GM11168 (cell line): Measurements from ENCODE around the gene MRFAP1.

ENCODE experiments used
- in situ Hi-C: fragments of 300-500 bp; cut with MboI; formaldehyde crosslinking; loops from one replicate; pipeline ENCODE4 v1.12.0; 2022; ENCODE audit warnings: low sequenced_read_pairs; ENCODE audit not compliant: unreplicated experiment

MRFAP1 gene

GRCh38 chr4:6640292-6641163 lies at the start of gene MRFAP1:
MRFAP1 (plus strand) TSS chr4:6640685; CDS start chr4:6640863, 178 bp downstream.
- in situ Hi-C loops, result no loop called here

- in situ Hi-C loops, result no loop called here
Observed at GRCh38 chr4:6591313-6591712, 49.2 kb upstream of the MRFAP1 start.

- in situ Hi-C loops, result no loop called here
Observed at GRCh38 chr4:6591781-6592180, 48.7 kb upstream of the MRFAP1 start.

DNA sequence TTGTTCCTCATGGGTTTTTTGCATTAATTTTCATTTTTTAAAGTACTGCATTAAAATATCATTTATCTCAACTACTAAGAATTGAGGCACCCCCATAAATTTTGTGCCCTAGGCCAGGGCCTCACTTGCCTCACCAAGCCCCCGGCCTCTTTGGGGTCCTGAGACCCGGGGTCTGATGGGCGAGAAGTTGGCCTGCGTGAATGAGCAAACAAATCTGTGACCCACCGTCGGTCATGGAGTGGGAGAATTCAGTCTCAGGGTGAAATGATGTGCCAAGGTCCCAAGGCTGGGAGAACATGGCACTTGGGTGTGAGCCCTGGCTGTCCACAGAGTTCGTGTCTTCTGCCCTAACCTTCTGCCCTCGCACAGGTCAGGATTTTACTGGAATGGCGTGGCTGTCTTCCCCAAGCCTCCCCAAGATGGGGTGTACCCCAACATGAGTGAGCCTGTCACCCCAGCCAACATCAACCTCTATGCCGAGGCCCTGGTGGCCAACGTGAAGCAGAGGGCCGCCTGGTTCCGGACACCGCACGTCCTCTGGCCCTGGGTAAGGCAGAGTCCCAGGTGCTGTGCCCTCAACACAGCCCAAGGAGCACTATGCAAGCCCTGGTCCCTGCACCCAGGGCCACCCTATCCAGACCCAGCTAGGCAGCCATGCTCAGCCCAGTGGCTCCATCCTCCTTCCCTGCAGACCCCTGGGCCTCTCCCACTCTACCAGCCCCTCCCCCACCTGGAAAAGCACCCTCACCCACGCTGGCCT lies 47.5 kb upstream of the MRFAP1 start:
- in situ Hi-C loops, result no loop called here

- in situ Hi-C loops, result no loop called here
Observed at GRCh38 chr4:6594341-6594740, 46.1 kb upstream of the MRFAP1 start.

- in situ Hi-C loops, result no loop called here
Observed at GRCh38 chr4:6594826-6595355, 45.6 kb upstream of the MRFAP1 start.

DNA sequence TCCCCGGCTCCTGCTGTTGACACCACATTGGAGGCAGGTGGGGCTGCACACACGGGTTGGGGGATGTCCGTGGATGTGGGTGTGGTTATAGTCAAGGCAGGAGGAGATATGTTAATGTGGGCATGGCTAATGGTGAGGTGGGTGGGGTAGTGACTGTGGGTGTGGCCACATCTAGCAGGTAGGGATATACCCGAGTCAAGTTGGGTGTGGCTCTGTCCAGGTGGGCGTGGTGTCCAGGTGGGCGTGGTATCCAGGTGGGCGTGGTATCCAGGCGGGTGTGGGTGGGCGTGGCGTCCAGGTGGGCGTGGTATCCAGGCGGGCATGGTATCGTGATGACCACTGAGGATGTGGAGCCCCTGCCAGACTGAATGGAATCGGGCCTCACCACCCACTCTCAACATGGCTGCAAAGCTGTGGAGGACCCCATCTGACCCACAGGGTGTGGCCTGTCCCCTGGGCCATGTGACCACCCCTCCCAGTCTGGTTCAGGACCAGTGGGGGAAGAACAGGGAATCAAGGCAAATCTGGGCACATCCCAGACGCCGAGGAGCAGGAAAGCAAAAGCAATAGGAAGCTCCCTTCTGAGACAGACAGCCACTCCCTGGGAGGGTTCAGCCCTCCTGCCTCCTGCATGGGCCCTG lies 44.5 kb upstream of the MRFAP1 start:
- in situ Hi-C loops, result no loop called here

- in situ Hi-C loops, result no loop called here
Observed at GRCh38 chr4:6596948-6597347, 43.5 kb upstream of the MRFAP1 start.

GRCh38 chr4:6598127-6598526 lies 42.4 kb upstream of the MRFAP1 start:
- in situ Hi-C loops, result no loop called here

DNA sequence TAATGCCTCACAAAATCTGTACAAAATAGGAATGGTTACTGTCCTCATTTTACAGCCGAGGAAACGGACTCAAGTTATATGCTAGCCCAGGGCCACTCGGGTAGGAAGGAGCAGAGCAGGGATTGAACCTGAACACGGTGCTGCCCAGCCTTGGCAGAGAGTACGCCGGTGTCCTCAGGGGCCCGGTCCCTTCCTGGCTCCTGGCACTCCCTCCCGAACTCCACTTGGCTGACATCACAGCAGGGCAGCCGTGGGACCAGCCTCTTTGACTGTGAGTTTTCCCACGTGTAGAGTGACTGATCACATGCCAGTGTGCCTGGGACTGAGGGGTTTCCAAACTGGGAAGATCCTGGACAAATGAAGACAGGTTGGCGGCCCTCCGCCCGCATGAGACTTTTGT lies 41.8 kb upstream of the MRFAP1 start:
- in situ Hi-C loops, result no loop called here

GRCh38 chr4:6601661-6602250 lies 38.7 kb upstream of the MRFAP1 start:
- in situ Hi-C loops, result no loop called here

- in situ Hi-C loops, result no loop called here
Observed at GRCh38 chr4:6602289-6602688, 38.2 kb upstream of the MRFAP1 start.

DNA sequence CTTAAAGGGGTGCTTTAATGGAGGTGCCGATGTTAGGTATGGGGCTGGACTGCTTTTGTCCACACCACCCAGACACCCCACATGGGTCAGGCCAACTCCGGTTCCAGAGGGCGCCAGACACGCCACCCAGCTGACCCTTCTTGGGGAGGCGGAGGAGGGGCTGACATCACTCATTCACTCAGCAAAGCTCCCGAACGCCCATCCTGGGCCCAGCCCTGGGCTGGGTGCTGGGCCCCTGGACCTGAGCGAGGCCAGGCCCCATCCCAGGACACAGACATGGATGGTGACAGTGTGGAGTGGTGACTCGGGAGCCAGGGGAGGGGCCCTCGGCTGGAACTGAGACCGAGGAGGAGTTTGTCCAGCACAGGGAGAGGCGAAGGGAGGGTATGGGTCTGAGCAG lies 37.4 kb upstream of the MRFAP1 start:
- in situ Hi-C loops, result no loop called here

DNA sequence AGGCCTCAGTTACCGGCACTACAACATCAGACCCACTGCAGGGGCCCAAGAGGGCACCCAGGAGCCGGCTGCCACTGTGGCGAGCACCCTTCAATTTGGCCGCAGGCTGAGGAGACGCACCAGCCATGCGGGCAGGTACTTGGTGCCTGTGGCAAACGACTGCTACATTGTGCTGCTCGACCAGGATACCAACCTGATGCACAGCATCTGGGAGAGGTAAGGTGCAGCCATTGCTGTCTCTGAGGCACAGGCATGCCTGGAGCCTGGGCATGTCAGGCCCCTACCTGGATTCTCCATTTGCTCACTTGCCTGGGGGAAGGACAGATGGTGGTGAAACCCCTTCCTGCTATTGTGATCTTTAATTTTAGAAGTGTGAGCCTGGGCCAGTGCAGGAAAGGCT lies 35.4 kb upstream of the MRFAP1 start:
- in situ Hi-C loops, result no loop called here

GRCh38 chr4:6605605-6606004 lies 34.9 kb upstream of the MRFAP1 start:
- in situ Hi-C loops, result no loop called here

- in situ Hi-C loops, result no loop called here
Observed at GRCh38 chr4:6606465-6607235, 33.8 kb upstream of the MRFAP1 start.

- in situ Hi-C loops, result no loop called here
Observed at GRCh38 chr4:6607368-6608055, 33.0 kb upstream of the MRFAP1 start.

DNA sequence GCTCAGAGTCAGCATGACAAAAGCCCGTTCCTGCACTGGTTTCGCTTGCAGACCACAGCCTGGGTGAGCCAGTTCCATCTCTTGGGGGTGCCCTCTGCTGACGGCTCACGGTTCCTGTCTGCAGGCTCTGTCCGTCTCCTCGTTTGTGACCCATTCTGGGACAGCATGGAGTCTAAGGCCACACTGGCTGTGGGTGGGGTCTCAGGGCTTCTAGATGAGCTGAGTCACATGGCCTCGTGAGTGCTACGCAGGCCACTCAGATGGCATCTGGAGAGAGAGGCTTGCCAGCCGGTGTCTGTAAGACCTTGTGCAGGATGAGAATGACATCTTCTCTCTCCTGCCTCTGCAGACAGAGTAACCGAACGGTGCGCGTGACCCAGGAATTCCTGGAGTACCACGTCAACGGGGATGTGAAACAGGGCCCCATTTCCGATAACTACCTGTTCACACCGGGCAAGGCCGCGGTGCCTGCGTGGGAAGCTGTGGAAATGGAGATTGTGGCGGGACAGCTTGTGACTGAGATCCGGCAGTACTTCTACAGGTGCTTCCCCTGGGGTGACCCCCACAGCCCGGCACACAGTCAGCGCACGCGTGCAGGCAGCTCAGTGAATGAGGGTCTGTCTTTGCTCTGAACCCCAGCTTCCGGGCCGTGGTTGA lies 31.6 kb upstream of the MRFAP1 start:
- in situ Hi-C loops, result no loop called here
